IMR-90 (cell line): ENCODE measurements around the gene GPSM1. TPM values are rescaled to one million over a fixed set of nuclear protein-coding genes. Genes with fewer than 3 reads are reported as not detected.

Source experiments
- ATAC-seq: fragments of 200-7000 bp; cut with Tn5 transposase; 2 replicates; pipeline ENCODE4 v1.9.1; 2020; ENCODE audit warnings: low read depth, mild to moderate bottlenecking, moderate library complexity
- BruUV-seq: library from RNA; stranded (reverse); fragments of 400-500 nt; replicated peaks from 2 replicates; lab custom pipeline; 2021; lab: Mats Ljungman, UMichigan
- CTCF ChIA-PET: fragments of 300-600 bp; formaldehyde crosslinking; extraction: SDS; loops from one replicate; lab custom pipeline; 2021; ENCODE audit warnings: antibody characterized with exemption; lab: Yijun Ruan, JAX
- POLR2A ChIA-PET: fragments of 300-600 bp; sonication (Branson Sonifier 250); formaldehyde crosslinking; loops from one replicate; lab custom pipeline; 2022; ENCODE audit warnings: antibody characterized with exemption; ENCODE audit not compliant: unreplicated experiment; lab: Charles Lee
- DNase-seq: peaks from one replicate; pipeline ENCODE4 v3.0.0; 2013
- H2AFZ ChIP-seq: replicated peaks from 2 replicates; pipeline ENCODE3; 2013; ENCODE audit warnings: low read length, mild to moderate bottlenecking; ENCODE audit not compliant: poor library complexity
- H2AK5ac ChIP-seq: 2 replicates; pipeline ENCODE4 v1.6.1; 2013; ENCODE audit warnings: low read depth, low read length, inconsistent platforms
- H2AK9ac ChIP-seq: replicated peaks from 2 replicates; pipeline ENCODE3; 2013; ENCODE audit warnings: mild to moderate bottlenecking, low read depth, low read length, moderate library complexity; ENCODE audit not compliant: poor library complexity
- H2BK120ac ChIP-seq: 2 replicates; pipeline ENCODE4 v1.6.1; 2013; ENCODE audit warnings: low read depth, low read length, inconsistent platforms
- H2BK15ac ChIP-seq: 3 replicates; pipeline ENCODE4 v1.6.1; 2013; ENCODE audit warnings: low read depth, low read length, inconsistent platforms
- H2BK20ac ChIP-seq: 2 replicates; pipeline ENCODE4 v1.6.1; 2013; ENCODE audit warnings: low read depth, mild to moderate bottlenecking, inconsistent platforms, low read length, moderate library complexity
- H2BK5ac ChIP-seq: 2 replicates; pipeline ENCODE4 v1.6.1; 2013; ENCODE audit warnings: mild to moderate bottlenecking, low read depth, low read length, inconsistent platforms; ENCODE audit not compliant: poor library complexity, severe bottlenecking
- H3K14ac ChIP-seq: replicated peaks from 2 replicates; pipeline ENCODE4 v1.6.1; 2013; ENCODE audit warnings: low read depth, low read length, inconsistent platforms
- H3K18ac ChIP-seq: 2 replicates; pipeline ENCODE4 v1.6.1; 2013; ENCODE audit warnings: low read depth, low read length, control low read depth
- H3K23ac ChIP-seq: 2 replicates; pipeline ENCODE4 v1.6.1; 2013; ENCODE audit warnings: low read depth, low read length, inconsistent platforms
- H3K27ac ChIP-seq: 2 replicates; pipeline ENCODE4 v1.5.1; 2013; ENCODE audit warnings: mild to moderate bottlenecking, control low read depth, low read length; ENCODE audit not compliant: insufficient read depth
- H3K27me3 ChIP-seq: 2 replicates; pipeline ENCODE4 v1.6.1; 2013; ENCODE audit warnings: low read length; ENCODE audit not compliant: control insufficient read depth, insufficient read depth
- H3K36me3 ChIP-seq: 2 replicates; pipeline ENCODE4 v1.6.1; 2013; ENCODE audit warnings: low read length, mixed read lengths; ENCODE audit not compliant: control insufficient read depth, insufficient read depth
- H3K4ac ChIP-seq: 2 replicates; pipeline ENCODE4 v1.6.1; 2013; ENCODE audit warnings: low read depth, low read length, inconsistent platforms
- H3K4me1 ChIP-seq: 2 replicates; pipeline ENCODE4 v1.6.1; 2013; ENCODE audit warnings: low read length, mixed read lengths; ENCODE audit not compliant: control insufficient read depth, insufficient read depth
- H3K4me2 ChIP-seq: 2 replicates; pipeline ENCODE4 v1.6.1; 2013; ENCODE audit warnings: low read depth, mild to moderate bottlenecking, control low read depth, low read length, moderate library complexity
- H3K4me3 ChIP-seq: 2 replicates; pipeline ENCODE4 v1.5.1; 2013; ENCODE audit warnings: low read depth, mild to moderate bottlenecking, control low read depth, low read length, moderate library complexity; ENCODE audit not compliant: insufficient read depth
- H3K56ac ChIP-seq: 2 replicates; pipeline ENCODE4 v1.6.1; 2013; ENCODE audit warnings: low read length, inconsistent platforms; ENCODE audit not compliant: insufficient read depth; ENCODE audit errors: extremely low read depth
- H3K79me1 ChIP-seq, 2 experiments: 2 replicates each; pipeline ENCODE4 v1.6.1; 2013; ENCODE audit warnings: low read length in 2 of 2, inconsistent platforms in 1 of 2, low read depth in 1 of 2
- H3K9ac ChIP-seq: 2 replicates; pipeline ENCODE4 v1.6.1; 2013; ENCODE audit warnings: low read depth, low read length, control low read depth
- H3K9me1 ChIP-seq: 2 replicates; pipeline ENCODE4 v1.6.1; 2013; ENCODE audit warnings: low read length, inconsistent platforms; ENCODE audit not compliant: insufficient read depth
- H3K9me3 ChIP-seq: 2 replicates; pipeline ENCODE4 v1.6.1; 2013; ENCODE audit warnings: low read length; ENCODE audit not compliant: control insufficient read depth, insufficient read depth
- H4K20me1 ChIP-seq: 2 replicates; pipeline ENCODE4 v1.6.1; 2013; ENCODE audit warnings: low read length, inconsistent platforms; ENCODE audit not compliant: insufficient read depth
- H4K5ac ChIP-seq: 2 replicates; pipeline ENCODE4 v1.6.1; 2013; ENCODE audit warnings: mild to moderate bottlenecking, low read depth, low read length, control low read depth
- H4K8ac ChIP-seq, 2 experiments: 2 replicates each; pipeline ENCODE4 v1.6.1; 2013; ENCODE audit warnings: low read depth in 2 of 2, low read length in 2 of 2, control low read depth in 1 of 2, inconsistent platforms in 1 of 2
- H4K91ac ChIP-seq: 2 replicates; pipeline ENCODE4 v1.6.1; 2013; ENCODE audit warnings: low read depth, low read length, inconsistent platforms; ENCODE audit not compliant: insufficient read depth
- FOS ChIP-seq: fragments of 150-350 bp; IDR thresholded peaks from 2 replicates; pipeline ENCODE4 v1.6.1; 2016; ENCODE audit warnings: low read depth, low read length
- MAFK ChIP-seq: IDR thresholded peaks from 2 replicates; pipeline ENCODE4 v1.6.1; 2012; ENCODE audit warnings: low read depth, low read length, improper control_type of control experiment
- WGBS, 2 experiments: methylation state at CpG; one replicate each; pipeline versions ENCODE4 v1.1.5 to v1.1.7; 2013; ENCODE audit warnings: missing lambda C conversion rate in 2 of 2; ENCODE audit not compliant: insufficient read length in 1 of 2; ENCODE audit errors: extremely low coverage in 2 of 2; 5-methylcytosine and 5-hydroxymethylcytosine counted together
- dilution Hi-C: fragments of 300-500 bp; cut with HindIII; formaldehyde crosslinking; loops from one replicate; pipeline ENCODE4 v1.14.3; 2018; ENCODE audit warnings: low sequenced_read_pairs; ENCODE audit not compliant: unreplicated experiment
- in situ Hi-C: fragments of 300-500 bp; cut with MboI; formaldehyde crosslinking; loops from 3 replicates; pipeline ENCODE4 v1.14.3; 2019; ENCODE audit warnings: low sequenced_read_pairs, inconsistent platforms, mixed read lengths
- intact Hi-C: fragments of 100-400 bp; cut with micrococcal nuclease; formaldehyde crosslinking; loops from 2 replicates; pipeline ENCODE4 v1.10.0; 2022
- polyA plus RNA-seq, 3 experiments: library from polyadenylated mRNA; depleted of rRNA; stranded (reverse); fragments of >200 nt; gene quantifications; 2 replicates each; pipeline ENCODE4 v1.2.3, GENCODE V29; 2012; ENCODE audit warnings: low replicate concordance in 1 of 3
- total RNA-seq: library from RNA; depleted of rRNA; stranded (reverse); fragments of >200 nt; gene quantifications from 2 replicates; pipeline ENCODE4 v1.2.3, GENCODE V29; 2012
- TF ChIP-seq, protein P1 (sequence below): fragments of 150-350 bp; IDR thresholded peaks from 2 replicates; pipeline ENCODE4 v1.6.1; 2016; ENCODE audit warnings: low read depth, mild to moderate bottlenecking, low read length, moderate library complexity, borderline replicate concordance
- TF ChIP-seq, protein P2 (sequence below): conservative IDR thresholded peaks from 2 replicates; pipeline ENCODE4 v1.5.1; 2012; ENCODE audit warnings: mild to moderate bottlenecking, low read depth, low read length, improper control_type of control experiment

The GPSM1 gene
- total and polyA plus RNA-seq, 2 of the 4 experiments (the other 2 are of a cell fraction), result 28.7 to 71.2 TPM

DNA sequence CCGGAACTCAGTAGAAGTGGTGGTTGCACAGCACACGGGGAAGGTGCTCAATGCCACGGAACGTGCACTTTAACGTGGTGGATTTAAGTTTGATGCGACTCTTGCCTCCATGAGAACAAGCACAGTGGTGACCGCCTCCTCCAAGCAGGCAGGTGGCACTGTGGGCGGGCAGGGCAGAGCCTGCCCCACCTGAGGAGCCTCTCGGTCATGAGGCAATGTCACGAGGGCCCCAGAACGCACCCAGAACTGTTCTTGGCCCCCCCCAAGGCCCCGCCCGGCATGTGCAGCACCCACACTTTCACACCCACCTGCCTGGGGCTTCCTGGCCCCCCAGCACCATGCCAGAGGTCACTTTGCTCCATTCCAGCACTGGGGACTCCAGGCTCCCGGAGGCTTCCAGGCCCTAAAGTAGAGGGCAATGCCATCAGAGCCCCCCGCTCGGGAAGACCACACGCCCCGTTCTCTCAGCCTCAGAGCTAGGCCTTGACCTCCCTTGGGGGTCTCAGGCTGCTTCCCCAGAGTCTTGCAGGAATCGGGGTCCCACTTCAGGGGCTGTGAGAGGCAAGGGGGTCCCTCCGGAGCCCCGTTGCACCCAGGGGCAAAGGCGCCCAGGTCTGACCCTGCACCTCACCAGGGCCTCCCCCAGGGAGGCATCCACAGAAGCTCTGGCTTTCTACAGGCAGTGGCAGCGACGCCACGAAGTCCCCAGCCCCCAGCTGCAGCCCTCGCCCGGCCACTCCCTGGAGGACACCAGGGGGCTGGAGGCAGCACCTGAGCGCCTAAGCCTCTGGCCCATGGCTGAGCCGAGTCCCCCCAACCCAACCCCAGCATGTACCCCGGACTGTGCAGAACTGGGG, 37.5 kb upstream of the GPSM1 start:
- CTCF ChIA-PET, result no interaction called here
- Histone ChIP-seq H2BK20ac (no peak overlapping the region), H2BK120ac (no peak overlapping the region), H3K4me1 (no peaks in the 10 kb centered on the region), H4K91ac (no peak overlapping the region), H3K9me3 (no peaks in the 10 kb centered on the region; the same call in 1 of the 2 replicates), H2AK9ac (no peak overlapping the region), H4K8ac (no peak overlapping the region), H2BK5ac (no peak overlapping the region), H3K18ac (no peak overlapping the region), H4K20me1 (no peaks in the 10 kb centered on the region), H3K23ac (no peak overlapping the region), H3K4me3 (no peak overlapping the region), H2AFZ (no peak overlapping the region), H3K27me3 (peaks cover 31% of the 10 kb centered on the region; the same call in 1 of the 2 replicates), H3K14ac (no peak overlapping the region), H3K56ac (no peak overlapping the region), H2BK15ac (no peak overlapping the region), H3K9me1 (no peaks in the 10 kb centered on the region), H3K79me1 (no peaks in the 10 kb centered on the region), H3K36me3 (no peaks in the 10 kb centered on the region), H4K5ac (no peak overlapping the region), H3K9ac (no peak overlapping the region), H3K4ac (no peak overlapping the region), H3K4me2 (no peak overlapping the region), H3K27ac (no peak overlapping the region), H2AK5ac (no peak overlapping the region)
- WGBS, 2 experiments, result 88% methylated on average over 8 of the region's 30 CpGs; no CpG with 5 or more reads in 1 of the 2 experiments
- no TSS peak for BruUV-seq
- intact Hi-C loops (no loop called here), dilution Hi-C loops (no loop called here), in situ Hi-C loops (no loop called here)
- ATAC-seq (no peak), DNase-seq (no peak)
- TF ChIP-seq, protein P1, sequence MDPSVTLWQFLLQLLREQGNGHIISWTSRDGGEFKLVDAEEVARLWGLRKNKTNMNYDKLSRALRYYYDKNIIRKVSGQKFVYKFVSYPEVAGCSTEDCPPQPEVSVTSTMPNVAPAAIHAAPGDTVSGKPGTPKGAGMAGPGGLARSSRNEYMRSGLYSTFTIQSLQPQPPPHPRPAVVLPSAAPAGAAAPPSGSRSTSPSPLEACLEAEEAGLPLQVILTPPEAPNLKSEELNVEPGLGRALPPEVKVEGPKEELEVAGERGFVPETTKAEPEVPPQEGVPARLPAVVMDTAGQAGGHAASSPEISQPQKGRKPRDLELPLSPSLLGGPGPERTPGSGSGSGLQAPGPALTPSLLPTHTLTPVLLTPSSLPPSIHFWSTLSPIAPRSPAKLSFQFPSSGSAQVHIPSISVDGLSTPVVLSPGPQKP, result no peak
- TF ChIP-seq MAFK (no peak), FOS (no peak)
- TF ChIP-seq, protein P2, sequence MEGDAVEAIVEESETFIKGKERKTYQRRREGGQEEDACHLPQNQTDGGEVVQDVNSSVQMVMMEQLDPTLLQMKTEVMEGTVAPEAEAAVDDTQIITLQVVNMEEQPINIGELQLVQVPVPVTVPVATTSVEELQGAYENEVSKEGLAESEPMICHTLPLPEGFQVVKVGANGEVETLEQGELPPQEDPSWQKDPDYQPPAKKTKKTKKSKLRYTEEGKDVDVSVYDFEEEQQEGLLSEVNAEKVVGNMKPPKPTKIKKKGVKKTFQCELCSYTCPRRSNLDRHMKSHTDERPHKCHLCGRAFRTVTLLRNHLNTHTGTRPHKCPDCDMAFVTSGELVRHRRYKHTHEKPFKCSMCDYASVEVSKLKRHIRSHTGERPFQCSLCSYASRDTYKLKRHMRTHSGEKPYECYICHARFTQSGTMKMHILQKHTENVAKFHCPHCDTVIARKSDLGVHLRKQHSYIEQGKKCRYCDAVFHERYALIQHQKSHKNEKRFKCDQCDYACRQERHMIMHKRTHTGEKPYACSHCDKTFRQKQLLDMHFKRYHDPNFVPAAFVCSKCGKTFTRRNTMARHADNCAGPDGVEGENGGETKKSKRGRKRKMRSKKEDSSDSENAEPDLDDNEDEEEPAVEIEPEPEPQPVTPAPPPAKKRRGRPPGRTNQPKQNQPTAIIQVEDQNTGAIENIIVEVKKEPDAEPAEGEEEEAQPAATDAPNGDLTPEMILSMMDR, result no peak
- POLR2A ChIA-PET, result no interaction called here
